Stimulated activated CD8-positive, alpha-beta memory T cell treated with anti-CD3 and anti-CD28 coated beads, Interleukin-7, amount 100 ng/mL, for 1 hour (primary cell): ENCODE data around the gene NGDN.
"Not testable (repeated sequence)": the region's sequence is repeated elsewhere in the genome, so short reads cannot be mapped to it uniquely, and the experiment has no call there.

Experiments
- DNase-seq, 2 donors: peaks; one replicate each; pipeline ENCODE4 v3.0.0-alpha.2; 2020; ENCODE audit warnings: low read depth in 2 of 2

NGDN gene

GRCh38 chr14:23438101-23438971 lies 31.2 kb upstream of the NGDN start:
- no peak for DNase-seq

- no peak for DNase-seq
Measured at GRCh38 chr14:23439107-23439835, 30.2 kb upstream of the NGDN start.

GRCh38 chr14:23441076-23441475 lies 28.4 kb upstream of the NGDN start:
- DNase-seq: no peak

- DNase-seq: no peak
Measured at GRCh38 chr14:23442721-23443356, 26.7 kb upstream of the NGDN start.

- DNase-seq: no peak
Measured at GRCh38 chr14:23443411-23443812, 26.1 kb upstream of the NGDN start.

GRCh38 chr14:23443881-23444280 lies 25.6 kb upstream of the NGDN start:
- DNase-seq: no peak

- no peak for DNase-seq
Measured at GRCh38 chr14:23444314-23444713, 25.2 kb upstream of the NGDN start.

- DNase-seq: no peak
Measured at GRCh38 chr14:23445773-23446172, 23.7 kb upstream of the NGDN start.

GRCh38 chr14:23446291-23446851 lies 23.1 kb upstream of the NGDN start:
- DNase-seq: no peak

- DNase-seq: no peak
Measured at GRCh38 chr14:23447361-23448350, 21.8 kb upstream of the NGDN start.

GRCh38 chr14:23449314-23449713 lies 20.2 kb upstream of the NGDN start:
- no peak for DNase-seq

GRCh38 chr14:23450379-23450778 lies 19.1 kb upstream of the NGDN start:
- no peak for DNase-seq

- DNase-seq: no peak
Measured at GRCh38 chr14:23452237-23452636, 17.3 kb upstream of the NGDN start.

- no peak for DNase-seq
Measured at GRCh38 chr14:23454445-23454856, 15.1 kb upstream of the NGDN start.

- DNase-seq: not testable (repeated sequence)
Measured at GRCh38 chr14:23456883-23457586, 12.5 kb upstream of the NGDN start.

GRCh38 chr14:23457587-23458445 lies 11.7 kb upstream of the NGDN start:
- no peak for DNase-seq

GRCh38 chr14:23460960-23461359 lies 8.5 kb upstream of the NGDN start:
- DNase-seq: no peak

- no peak for DNase-seq
Measured at GRCh38 chr14:23464700-23465099, 4.8 kb upstream of the NGDN start.

GRCh38 chr14:23465261-23465660 lies 4.2 kb upstream of the NGDN start:
- no peak for DNase-seq
